ENCODE data around the gene CFAP45. TPM values are rescaled to one million over a fixed set of nuclear protein-coding genes. Genes with fewer than 3 reads are reported as not detected.

Gene CFAP45
- total RNA-seq, 1 donor from 2014 or later = 0.46 TPM

GRCh38 chr1:159935305-159935704, 35.3 kb upstream of the CFAP45 start:
- no peak for TF ChIP-seq CTCF (conservative IDR thresholded peaks at IDR 0.05; ENCODE audit: low read depth, low read length)
- no peak for DNase-seq (ENCODE audit: low read depth)
- H3K4me3 ChIP-seq (ENCODE audit: low read depth, low read length) = no peak overlapping the region

GRCh38 chr1:159934136-159935039, 34.4 kb upstream of the CFAP45 start:
- no peak for TF ChIP-seq CTCF (conservative IDR thresholded peaks at IDR 0.05; ENCODE audit: low read depth, low read length)
- no peak for DNase-seq (ENCODE audit: low read depth)

GRCh38 chr1:159933347-159933746, 33.4 kb upstream of the CFAP45 start:
- no peak overlapping the region for H3K4me3 ChIP-seq (ENCODE audit: low read depth, low read length)
- TF ChIP-seq CTCF (conservative IDR thresholded peaks at IDR 0.05; ENCODE audit: low read depth, low read length) = no peak
- no peak for DNase-seq (ENCODE audit: low read depth)

More at GRCh38 chr1:159934136-159935039, 34.4 kb upstream of the CFAP45 start:
- H3K4me3 ChIP-seq (ENCODE audit: low read depth, low read length) = no peak overlapping the region

GRCh38 chr1:159932296-159933285, 32.6 kb upstream of the CFAP45 start:
- DNase-seq (ENCODE audit: low read depth) = no peak
- TF ChIP-seq CTCF (conservative IDR thresholded peaks at IDR 0.05; ENCODE audit: low read depth, low read length) = no peak
- no peak overlapping the region for H3K4me3 ChIP-seq (ENCODE audit: low read depth, low read length)

- no peak for DNase-seq (ENCODE audit: low read depth)
- no peak overlapping the region for H3K4me3 ChIP-seq (ENCODE audit: low read depth, low read length)
- TF ChIP-seq CTCF (conservative IDR thresholded peaks at IDR 0.05; ENCODE audit: low read depth, low read length) = no peak
These were observed 31.8 kb upstream of the CFAP45 start for GRCh38 chr1:159931795-159932173.

GRCh38 chr1:159931101-159931794, 31.3 kb upstream of the CFAP45 start:
- no peak for TF ChIP-seq CTCF (conservative IDR thresholded peaks at IDR 0.05; ENCODE audit: low read depth, low read length)
- no peak for DNase-seq (ENCODE audit: low read depth)
- H3K4me3 ChIP-seq (ENCODE audit: low read depth, low read length) = no peak overlapping the region

All from epithelial cell of proximal tubule (primary cell).